Uterus (tissue), 2 donors: ENCODE measurements around the gene SLC17A5.

Experiments used
- CTCF ChIP-seq, 4 experiments: fragments of 200-600 bp in 2 of 4; fragments of 450-650 bp in 2 of 4; sonication (generic) in 2 of 4; IDR thresholded peaks; one replicate each; pipeline ENCODE4 v1.5.1; 2016 to 2019; ENCODE audit warnings: antibody characterized with exemption in 4 of 4, mild to moderate bottlenecking in 2 of 4, moderate library complexity in 1 of 4
- POLR2A ChIP-seq, 2 donors: fragments of 450-650 bp; IDR thresholded peaks; one replicate each; pipeline ENCODE4 v1.6.1; 2016; ENCODE audit warnings: antibody characterized with exemption in 2 of 2, mild to moderate bottlenecking in 1 of 2, moderate library complexity in 1 of 2

DNA sequence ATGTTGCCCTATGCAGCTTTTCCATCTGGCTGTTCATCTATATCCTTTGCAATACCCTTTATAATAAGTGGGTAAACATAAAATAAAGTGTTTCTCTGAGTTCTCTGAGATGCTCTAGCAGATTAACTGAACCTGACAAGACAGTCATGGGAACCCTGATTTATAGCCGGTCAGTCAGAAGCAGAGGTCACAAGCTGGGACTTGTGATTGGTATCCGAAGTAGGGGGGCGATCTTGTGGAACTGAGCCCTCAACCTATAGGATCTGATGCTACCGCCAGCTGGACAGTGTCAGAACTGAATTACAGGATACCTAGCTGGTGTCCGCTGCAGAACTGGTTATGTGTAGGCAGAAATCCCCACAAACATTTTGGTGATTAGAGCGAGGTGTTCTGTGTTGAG lies 39.0 kb downstream of the SLC17A5 start:
- TF ChIP-seq CTCF (IDR thresholded peaks at IDR 0.05), result no peak
- TF ChIP-seq POLR2A (IDR thresholded peaks at IDR 0.05), result no peak
